Measurements from ENCODE around the gene TSPAN18.

GRCh38 chr11:44823868-44824267 lies 97.1 kb downstream of the TSPAN18 start:
- TF ChIP-seq EZH2 (IDR thresholded peaks at IDR 0.05), result no peak
- no peak for TF ChIP-seq POLR2AphosphoS5 (IDR thresholded peaks at IDR 0.05; ENCODE audit: borderline replicate concordance, low read depth, low read length)
- TF ChIP-seq FOXP2 (optimal IDR thresholded peaks at IDR 0.05; ENCODE audit: control extremely low read depth, extremely low read length, insufficient read depth), result no peak

Data from SK-N-MC (cell line).